Stromal cell of bone marrow (primary cell): Measurements from ENCODE around the gene RAB5B.

ENCODE experiments used
- DNase-seq: peaks from one replicate; pipeline ENCODE4 v3.0.0-alpha.2; 2012; ENCODE audit warnings: low read depth

RAB5B gene

GRCh38 chr12:55973599-55974307 lies at the start of gene RAB5B:
TSS of gene RAB5B (plus strand) at chr12:55974078. CDS start at chr12:55986961, 12,883 bp downstream.
- DNase-seq = peak; percentile 100

DNA sequence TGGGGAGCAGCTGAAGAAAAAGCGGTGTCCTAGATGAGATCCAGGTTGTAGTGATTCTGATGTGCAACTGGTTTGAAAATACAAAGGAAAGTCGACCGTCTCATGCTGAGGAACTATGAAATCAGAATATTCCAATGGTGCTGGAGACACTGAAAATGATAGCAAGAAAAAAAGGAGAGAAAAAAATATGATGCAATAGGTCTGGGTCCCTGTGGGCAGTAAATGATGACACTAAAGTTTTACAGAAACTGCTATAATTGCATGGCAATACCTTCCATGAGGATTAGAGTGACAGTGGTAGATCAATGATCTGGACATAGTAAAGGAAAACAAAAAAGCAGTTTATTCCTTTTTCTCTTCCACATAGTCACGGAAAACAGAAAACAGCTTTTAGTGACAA lies 48.5 kb upstream of the RAB5B start:
- no peak for DNase-seq

DNA sequence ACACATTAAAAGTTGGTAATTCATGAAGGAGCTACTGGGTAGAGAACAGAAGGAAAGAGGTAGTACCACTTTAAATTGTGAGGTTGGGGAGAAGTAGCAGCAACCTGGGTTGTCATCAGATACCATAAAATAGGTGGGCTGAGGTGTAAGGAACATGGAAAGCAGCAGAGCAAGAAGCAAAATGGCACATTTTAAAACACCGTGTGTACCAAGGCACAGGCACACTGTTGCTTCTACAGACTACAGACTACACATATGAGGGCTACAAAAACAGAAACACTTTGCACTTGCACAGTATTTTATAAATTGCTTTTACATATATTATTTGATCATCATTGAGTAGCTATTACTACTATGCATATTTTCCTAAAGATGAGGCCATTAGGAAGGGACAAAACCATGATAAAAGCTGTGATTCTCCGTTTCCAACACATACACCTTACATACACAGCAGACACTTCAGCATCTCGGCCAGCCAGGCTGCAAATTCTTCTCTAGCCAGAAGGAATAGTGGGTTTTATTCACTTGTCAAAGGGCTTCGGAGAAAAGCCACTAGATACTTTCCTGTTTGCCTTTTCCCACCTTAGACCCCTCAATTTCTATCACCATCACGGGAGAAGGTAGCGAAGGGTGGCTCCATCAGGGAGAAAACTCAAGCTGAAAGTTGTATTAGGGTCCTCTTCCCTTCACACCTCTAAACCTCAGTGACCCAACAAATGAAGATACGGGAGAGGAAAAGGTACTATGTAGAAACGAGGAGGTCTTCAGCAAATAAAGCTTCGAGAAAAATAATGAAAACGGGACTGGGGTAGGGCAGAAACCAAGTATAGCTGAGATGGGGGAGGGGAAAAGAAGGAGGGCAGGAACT lies 47.8 kb upstream of the RAB5B start:
- no peak for DNase-seq

GRCh38 chr12:55926738-55927587 lies 46.9 kb upstream of the RAB5B start:
- DNase-seq = peak; percentile 83

GRCh38 chr12:55927588-55928502 lies 46.0 kb upstream of the RAB5B start, which contains the start of gene PYM1:
TSS of gene PYM1 (minus strand) at chr12:55927894. CDS start at chr12:55927761, 133 bp downstream.
- peak; percentile 32 for DNase-seq

- DNase-seq = no peak
These were observed 44.5 kb upstream of the RAB5B start for GRCh38 chr12:55929306-55929791.

DNA sequence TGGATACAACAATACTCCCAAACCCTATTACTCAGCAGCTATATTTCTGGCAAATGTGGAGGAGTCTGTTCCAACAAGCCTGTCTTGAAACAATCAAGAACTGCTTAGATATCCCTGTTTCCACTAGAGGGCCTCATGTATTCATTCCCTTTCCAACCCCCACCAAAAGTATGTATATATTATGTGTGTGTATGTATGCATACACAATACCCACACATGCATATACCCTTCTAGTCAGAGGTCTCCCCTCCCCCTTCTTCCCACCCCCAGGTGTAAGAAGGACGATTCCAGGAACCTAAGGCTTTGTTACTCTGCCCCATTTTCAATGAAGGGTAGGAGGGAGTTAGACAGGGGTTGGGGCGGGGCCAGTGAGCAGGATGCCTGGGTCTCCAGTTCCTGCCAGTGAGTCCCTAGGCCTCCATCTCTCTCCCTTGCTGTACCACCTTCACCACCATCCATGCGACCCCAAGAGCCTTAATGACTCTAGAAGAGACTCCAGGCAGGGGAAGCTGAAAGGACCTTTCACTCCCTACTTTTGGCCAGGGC lies 43.0 kb upstream of the RAB5B start, which contains the start of gene DGKA:
TSS of gene DGKA (plus strand) at position 392 of the 546 bp plus-strand sequence. CDS start 5,342 bp downstream, outside the sequence.
- DNase-seq = peak; percentile 83

DNA sequence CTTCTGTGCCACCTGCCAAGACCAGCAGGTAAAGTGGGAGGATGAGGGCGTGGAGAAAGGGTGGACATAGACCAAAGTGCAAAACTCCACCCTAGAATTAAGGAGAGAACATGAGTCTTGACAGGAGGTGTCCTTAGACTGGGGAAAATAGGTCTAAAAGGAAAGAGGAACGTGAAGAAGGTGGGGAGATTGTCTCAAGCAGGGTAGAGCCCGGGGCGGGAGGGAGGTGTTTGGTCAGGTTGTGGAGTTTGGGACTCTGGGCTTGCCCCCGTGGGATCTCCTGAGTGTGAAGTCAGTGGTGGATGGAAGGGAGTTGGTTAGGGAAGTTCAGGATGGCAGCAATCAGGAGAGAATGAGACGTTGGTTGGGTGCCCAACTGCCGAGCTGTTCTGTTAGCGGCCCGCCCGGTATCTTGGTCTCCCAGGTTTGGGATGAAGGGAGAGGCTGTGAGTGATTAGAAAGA lies 42.5 kb upstream of the RAB5B start:
- no peak for DNase-seq

DNA sequence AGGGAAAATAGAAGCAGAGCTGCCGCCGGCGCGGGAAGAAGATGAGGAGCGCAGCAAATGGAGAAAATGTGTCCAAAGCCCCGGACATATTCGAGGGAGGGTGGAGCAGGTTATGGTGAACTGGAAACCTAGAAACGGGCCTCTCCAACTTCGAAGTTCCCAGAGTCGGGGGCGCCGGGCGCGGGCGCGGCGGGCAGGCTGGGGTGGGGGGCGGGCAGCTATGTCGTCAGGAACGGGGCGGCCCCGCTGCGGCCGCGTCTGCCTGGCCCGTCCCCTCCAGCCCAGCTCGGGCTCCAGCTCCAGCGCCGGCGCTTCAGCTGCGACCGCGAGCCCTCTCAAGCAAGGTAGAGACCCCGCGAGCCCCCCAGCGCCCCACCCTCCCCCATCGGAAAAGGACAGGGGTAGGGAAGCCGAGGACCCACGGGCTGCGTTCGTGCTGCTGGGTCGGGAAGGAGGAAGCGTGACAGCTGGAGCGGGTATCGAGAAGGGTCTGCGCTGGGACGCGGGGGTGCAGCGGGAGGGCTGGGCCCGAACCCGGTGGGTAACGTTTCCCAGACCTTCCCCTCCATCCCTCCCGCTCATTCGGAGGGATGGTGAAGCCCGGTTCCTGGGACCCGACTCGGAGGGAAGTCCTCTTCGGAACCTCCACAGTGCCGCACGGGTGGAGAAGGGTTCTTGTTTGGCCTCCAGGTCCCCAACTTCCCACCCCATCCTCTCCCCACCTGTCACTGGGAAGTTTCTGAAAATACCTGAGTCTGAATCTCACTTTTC lies 41.9 kb upstream of the RAB5B start:
- no peak for DNase-seq

GRCh38 chr12:55932551-55932910 lies 41.3 kb upstream of the RAB5B start:
- no peak for DNase-seq

- no peak for DNase-seq
These were observed 40.6 kb upstream of the RAB5B start for GRCh38 chr12:55933169-55933798.

GRCh38 chr12:55933799-55934742 lies 39.8 kb upstream of the RAB5B start:
- peak; percentile 30 for DNase-seq

GRCh38 chr12:55934773-55935172 lies 39.1 kb upstream of the RAB5B start:
- DNase-seq = no peak

DNA sequence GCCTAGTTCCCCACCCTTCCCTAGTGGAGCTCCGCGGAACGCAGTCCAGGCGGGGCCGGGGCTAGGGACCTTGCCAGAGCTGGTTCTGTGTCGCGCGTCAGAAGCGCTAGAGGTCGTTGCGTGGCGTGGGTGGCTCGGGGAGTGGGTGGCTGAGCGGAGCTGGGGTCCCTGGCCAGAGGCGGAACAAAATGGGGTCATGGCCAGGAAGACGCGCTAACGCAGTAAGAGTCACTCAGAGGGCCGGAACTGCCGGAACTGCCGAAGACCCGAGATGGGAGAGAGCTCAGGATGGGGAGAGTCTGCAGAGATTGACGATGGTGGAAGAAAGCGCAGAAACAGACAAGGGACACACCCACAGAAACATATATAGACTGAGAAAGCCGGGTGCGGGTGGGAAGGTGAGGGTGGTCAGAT lies 38.1 kb upstream of the RAB5B start:
- no peak for DNase-seq

DNA sequence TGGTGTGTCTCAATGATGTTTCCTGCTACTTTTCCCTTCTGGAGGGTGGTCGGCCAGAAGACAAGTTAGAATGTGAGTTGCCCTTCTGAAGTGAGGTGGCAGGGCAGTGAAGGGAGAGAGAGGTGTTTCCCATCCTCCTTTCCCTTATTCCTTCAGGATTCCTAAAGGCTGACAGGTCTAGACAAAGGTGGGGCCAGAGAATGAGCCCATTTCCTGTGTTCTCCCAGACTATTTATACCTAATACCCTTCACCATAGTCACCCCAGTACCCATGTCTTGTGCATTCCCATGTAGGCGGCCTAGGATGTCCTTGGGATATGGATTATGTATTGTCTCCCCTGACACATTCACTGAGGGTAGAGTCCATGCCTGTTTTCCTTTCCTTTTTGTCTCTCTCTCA lies 35.9 kb upstream of the RAB5B start:
- DNase-seq = no peak

DNA sequence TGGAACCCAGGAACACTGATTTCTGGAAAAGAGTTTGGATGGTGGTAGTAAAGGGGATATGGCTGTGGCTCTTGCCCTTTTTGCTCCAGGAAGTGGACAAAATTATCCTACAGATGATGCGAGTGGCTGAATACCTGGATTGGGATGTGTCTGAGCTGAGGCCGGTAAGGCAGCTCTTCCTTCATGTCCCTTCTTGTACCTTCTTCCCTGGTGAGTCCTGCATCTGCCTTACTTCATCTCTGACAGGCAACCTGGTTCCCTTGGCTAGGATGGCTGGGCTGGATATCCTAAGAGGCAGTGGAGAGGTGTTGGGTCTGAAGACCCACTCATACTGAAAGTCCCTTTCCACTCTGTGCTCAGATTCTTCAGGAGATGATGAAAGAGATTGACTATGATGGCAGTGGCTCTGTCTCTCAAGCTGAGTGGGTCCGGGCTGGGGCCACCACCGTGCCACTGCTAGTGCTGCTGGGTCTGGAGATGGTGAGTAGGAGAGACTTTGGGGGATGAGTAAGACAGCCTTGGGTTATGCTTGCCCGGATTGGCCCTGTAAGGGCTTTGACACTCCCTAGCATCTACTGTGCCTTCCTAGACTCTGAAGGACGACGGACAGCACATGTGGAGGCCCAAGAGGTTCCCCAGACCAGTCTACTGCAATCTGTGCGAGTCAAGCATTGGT lies 34.9 kb upstream of the RAB5B start:
- DNase-seq = no peak

GRCh38 chr12:55940065-55940732 lies 33.7 kb upstream of the RAB5B start:
- DNase-seq = peak; percentile 71
